Measurements from ENCODE around the gene MPDZ.

The MPDZ gene

DNA sequence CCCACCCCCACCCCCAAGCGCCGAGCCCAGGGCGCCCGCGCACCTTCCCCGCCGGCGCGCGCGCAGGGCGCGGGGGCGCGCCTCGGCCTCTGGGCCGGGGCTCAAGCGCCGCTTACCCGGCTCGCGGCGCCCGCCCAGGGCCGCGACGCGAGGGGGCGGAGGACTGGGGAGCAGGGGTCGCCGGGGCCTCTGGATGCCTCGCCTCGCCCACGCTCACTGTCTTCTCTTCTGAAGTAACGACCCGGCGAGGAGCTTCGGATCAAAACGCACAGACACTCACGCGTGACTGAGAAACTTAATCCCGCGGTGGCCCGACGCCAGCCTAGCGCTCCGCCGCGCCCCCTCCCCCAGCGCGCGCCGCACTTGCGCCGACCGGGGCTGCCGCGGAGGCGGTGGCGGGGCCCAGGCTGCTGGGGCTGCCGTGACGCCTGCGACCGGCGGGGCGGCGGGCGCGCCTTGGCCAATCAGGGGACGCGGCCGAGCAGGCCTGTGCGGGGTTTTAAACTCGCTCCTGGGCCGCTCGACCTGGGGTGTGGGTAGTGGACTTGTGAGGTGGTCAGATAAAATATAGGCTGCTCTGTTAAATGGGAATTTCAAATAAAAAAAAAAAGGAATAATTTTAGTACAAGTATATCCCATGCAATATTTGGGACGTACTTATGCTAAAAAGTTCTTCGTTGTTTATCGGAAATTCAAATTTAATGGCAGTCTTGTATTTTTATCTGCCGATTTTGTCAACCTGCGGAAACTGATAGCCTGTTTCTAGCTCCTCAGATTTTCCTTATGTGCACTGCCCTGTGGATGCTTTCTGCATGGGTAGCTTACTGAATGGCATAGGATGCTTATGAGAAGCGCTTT, at the start of gene MPDZ:
Gene MPDZ, minus strand, starts transcription at position 409 of the 858 bp plus-strand sequence. CDS start 29,377 bp downstream, outside the sequence.
- no peak for DNase-seq

- DNase-seq, result no peak
Observed at GRCh38 chr9:13324988-13325387, 45.5 kb upstream of the MPDZ start.

GRCh38 chr9:13322828-13323550, 43.5 kb upstream of the MPDZ start:
- no peak for DNase-seq

DNA sequence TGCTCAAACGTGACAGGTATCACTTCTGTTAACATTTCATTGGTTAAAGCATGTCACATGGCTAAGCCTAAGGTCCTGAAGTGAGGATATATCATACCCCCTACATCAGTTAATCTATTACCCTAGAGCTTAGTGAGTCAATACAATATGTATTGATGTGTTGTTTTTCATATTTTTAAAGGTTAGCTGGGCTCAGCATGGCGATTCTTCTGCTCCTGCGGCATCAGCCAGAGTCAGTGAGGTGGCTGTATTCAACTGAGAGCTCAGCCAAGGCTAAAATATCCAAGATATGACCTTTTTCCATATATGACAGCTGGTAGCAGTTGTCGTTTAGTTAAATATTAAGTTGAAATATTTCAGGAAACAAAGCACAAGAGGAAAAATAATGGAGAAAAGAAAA, 38.5 kb upstream of the MPDZ start:
- no peak for DNase-seq

DNA sequence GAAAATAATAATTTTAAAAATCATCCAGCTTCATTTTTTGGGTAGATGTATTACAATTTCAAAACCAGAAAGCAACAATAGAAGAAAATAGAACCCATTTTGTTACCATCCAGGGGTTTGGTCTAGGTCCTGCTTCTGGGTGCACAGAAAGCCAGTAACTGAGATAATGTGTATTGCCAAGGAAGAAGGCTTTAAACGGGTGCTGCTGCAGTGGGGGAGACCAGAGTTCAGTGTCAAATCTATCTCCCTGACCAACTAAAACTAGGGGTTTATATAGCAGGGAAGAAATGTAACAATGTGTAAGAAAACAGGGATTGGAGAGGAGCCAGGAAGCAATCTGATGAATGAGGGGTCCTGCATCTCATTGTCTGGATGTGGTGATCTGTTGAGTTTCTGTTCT, 17.5 kb upstream of the MPDZ start:
- no peak for DNase-seq

DNA sequence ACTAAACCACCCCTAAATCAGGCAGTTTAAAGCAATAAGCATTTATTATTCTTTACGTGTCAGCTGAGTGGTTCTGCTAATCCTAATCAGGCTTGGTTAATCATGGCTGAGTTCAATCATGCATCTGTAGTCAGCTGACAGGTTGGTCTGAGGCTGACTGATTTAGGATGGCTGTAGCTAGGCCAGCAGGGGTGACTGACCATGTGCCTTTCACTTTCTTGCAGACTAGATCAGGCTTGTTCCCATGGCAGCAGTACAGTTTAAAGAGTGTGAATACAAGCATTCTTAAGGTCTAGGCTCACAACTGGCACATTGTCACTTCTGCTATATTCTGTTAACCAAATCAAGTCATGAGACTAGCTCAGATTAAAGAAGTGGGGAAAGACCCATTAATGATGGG, 16.1 kb upstream of the MPDZ start:
- DNase-seq, result no peak

DNA sequence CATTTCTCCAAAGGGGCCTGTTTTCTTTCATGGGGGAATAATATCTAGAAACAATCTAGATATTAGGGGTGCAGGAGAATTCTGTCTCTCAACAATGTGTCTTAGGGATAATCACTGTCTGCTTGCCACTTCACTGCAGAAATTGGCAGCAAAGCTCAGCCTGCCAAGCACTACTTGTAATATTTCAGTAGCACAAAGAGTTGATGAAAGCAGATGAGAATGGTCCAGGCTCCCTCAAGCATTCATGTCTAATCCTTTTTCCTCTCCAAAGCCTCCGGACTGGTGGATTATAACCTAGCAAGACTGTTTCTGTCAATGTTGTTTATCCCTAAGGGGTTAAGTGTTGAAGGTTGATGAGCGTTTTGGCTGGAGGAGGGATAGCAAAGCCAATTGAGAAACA, 13.3 kb upstream of the MPDZ start:
- DNase-seq, result no peak

- no peak for DNase-seq
Observed at GRCh38 chr9:13292158-13292557, 12.7 kb upstream of the MPDZ start.

DNA sequence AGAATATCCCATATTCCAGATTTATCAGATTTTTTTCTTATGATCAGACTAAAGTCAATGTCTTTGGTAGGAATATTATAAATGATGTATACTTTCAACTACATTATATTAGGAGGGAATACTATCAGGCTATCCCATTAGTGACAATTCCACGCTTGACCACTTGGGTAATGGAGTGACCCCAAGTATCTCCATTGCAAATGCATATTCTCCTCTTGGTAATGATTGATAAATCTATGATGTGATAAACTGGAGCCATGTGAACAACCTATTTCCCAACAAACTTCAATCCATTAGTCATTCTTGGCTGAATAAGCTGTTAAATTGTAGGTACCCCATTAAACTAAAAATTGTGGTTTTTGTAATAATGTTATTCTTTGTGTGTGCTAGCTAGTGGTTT, 12.2 kb upstream of the MPDZ start:
- no peak for DNase-seq

GRCh38 chr9:13284011-13284410, 4.5 kb upstream of the MPDZ start:
- DNase-seq, result no peak

DNA sequence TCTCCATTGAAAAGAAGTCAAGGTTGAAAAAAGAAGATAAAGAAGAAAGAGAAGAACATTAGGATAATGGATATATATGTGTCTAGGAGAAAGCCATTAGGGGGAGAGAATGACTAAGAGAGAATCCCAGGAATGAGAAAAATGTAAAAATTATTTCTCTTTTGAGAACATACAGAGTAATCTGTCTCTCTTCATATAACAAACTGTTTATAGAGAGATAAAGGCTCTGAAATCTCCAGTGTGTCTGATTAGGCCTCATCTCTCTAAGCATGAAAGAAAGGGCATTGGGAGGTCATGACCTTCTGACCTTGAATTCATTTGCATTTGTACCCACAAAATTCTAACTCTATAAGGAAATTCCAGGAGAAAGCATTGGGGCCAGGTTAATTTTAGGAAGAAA, 3.5 kb upstream of the MPDZ start:
- DNase-seq, result no peak

DNA sequence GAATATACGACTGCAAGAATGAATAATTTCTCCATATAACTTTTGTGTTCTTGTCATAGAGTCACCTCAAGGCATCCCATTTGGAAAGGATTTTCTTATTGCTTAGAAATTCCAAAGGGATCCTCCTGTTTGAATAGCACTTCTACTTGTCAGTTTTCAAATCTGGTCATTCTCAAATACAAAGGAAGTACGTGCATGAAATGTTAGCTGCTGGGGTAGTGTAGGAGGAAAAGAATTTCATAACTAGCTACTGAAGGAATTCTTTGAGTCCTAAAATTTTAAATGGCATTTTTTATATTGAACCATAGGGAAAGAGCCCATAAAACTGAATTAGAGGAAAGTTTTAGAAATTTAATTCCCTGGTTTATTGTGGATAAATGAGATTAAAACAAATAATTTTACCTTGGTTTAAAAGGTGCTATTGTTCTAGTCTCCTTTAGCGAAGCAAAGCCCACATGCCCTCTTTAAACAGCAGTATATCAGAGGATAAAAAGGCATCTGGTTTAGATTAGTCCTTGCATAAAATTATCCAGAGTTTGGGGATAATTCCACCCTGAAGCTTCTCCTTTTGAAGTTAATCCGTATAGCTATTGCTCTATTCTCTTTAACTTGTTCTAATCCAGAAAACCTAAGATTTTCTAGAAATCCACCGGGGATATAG, 2.0 kb upstream of the MPDZ start:
- no peak for DNase-seq

DNA sequence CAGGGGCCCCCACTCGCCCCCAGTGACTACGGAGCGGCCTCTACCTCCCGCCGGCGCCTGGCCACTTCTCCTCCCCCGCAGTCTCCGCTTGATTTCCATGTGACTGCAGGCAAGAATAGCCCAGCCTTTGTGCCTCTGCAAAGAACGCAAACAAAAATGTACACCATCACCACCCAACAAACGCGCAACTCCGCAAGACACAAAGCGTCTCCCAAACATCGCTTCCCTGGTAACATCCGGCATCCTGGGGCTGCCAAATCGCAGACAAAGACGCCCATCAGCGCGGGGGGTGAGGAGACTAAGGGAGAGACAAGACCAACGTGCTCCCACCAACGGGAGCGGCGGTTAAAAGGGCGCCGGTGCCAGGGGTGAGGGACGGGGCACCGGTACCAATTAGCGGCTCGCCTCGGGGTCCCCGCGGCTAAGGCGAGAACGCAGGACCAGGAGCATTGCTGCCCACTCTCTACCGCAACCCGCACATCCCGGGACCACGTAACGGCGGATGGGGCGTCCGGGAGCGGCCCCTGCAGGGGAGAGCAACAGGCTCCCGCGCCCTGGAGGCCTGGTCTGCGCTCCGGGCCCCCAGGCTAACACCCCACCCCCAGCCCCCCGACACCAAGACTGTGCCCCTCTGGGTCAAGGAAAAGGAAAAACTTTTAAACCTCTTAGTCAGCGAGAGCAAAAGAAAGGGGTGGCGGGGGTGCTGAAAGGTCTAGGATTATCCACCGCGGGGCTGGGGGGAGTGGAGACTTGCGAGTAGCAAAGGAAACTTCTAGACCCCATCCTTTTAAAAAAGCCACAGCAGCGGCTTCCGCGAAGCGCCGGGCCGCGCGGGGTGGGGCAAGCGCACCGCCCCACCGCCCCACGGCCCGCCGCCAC, 885 bp downstream of the MPDZ start:
- no peak for DNase-seq

- DNase-seq, result no peak
Observed at GRCh38 chr9:13278023-13278367, 1.5 kb downstream of the MPDZ start.

GRCh38 chr9:13274886-13275641, 4.4 kb downstream of the MPDZ start:
- no peak for DNase-seq

DNA sequence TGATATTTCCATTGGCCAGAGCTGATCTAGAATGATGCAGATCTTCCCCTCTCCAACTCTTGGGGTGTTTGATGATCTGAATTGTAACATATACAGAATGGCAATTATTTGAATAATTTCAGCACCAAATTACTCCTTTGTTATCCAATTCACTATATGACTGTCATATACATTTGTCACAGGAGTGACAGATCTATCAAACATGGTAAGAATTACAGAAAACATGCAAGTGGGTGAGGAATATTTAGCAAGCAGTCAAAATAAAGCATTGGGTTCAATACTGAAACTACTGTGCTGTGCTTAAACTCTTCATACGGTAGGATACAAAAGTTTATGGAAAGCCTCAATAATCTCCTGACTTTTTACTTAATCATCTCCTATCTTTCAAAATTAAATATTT, 8.8 kb downstream of the MPDZ start:
- DNase-seq, result no peak

GRCh38 chr9:13269589-13270452, 9.7 kb downstream of the MPDZ start:
- no peak for DNase-seq

- DNase-seq, result no peak
Observed at GRCh38 chr9:13268469-13268868, 11.0 kb downstream of the MPDZ start.

DNA sequence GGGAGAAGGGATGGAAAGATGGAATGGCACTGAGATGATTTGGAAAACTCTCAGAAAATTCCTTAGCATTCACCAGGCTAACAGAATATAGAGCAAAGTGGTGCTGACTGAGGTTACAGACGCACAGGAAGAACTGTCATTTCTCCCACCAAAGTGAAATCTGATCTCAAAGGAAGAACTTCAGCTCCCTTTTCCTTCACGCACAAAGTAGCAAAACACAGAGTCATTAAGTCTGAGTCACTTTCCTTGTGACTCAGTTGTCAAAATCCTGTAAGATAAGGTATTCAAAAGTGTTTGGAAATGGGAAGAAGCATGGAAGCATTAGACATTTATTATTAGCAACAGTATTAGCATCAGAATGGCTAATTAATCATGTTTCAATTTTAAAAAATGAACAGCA, 11.7 kb downstream of the MPDZ start:
- DNase-seq, result no peak

GRCh38 chr9:13266167-13266566, 13.3 kb downstream of the MPDZ start:
- no peak for DNase-seq

DNA sequence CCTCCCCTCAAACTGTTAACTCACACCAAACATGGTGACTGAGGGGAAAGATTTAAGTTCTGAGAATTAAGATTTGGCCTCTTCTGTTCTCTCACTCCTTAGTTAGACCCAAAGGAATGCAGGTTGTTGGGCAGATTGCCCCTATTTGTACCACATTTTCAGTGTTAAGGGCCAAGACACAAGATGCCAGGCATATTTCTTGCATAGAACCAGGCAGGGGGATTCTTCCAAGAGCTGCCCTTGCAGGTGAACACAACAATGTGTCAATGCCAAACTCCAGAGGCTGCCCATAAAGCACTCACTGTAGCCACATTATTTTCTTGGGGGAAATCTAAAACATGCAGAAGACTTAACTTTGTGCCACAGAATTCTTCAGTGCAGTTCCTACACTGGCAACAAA, 14.7 kb downstream of the MPDZ start:
- DNase-seq, result no peak
